Cardiac muscle cell (in vitro differentiated cells and primary cell): ENCODE results near the gene SLC1A2. TPM values are rescaled to one million over a fixed set of nuclear protein-coding genes. Genes with fewer than 3 reads are reported as not detected.

ENCODE experiments used
- DNase-seq, 2 donors: peaks; one replicate each; pipeline versions ENCODE4 v3.0.0 to v3.0.0-alpha.2; 2010 to 2017; ENCODE audit warnings: low read depth in 1 of 2, low spot score in 1 of 2
- H3K27ac ChIP-seq: fragments of 200-600 bp; sonication (generic); 2 replicates; pipeline ENCODE4 v1.5.1; 2016
- H3K27me3 ChIP-seq: fragments of 200-600 bp; sonication (generic); 2 replicates; pipeline ENCODE4 v1.6.0; 2016; ENCODE audit warnings: control low read depth
- H3K36me3 ChIP-seq: fragments of 200-600 bp; sonication (generic); 2 replicates; pipeline ENCODE4 v1.5.1; 2016; ENCODE audit warnings: control low read depth
- H3K4me1 ChIP-seq: fragments of 200-600 bp; sonication (generic); 2 replicates; pipeline ENCODE4 v1.8.1; 2017; ENCODE audit warnings: low read depth, mild to moderate bottlenecking, mixed run types
- H3K4me3 ChIP-seq: fragments of 200-600 bp; sonication (generic); 2 replicates; pipeline ENCODE4 v1.5.1; 2016; ENCODE audit warnings: mild to moderate bottlenecking
- H3K9me3 ChIP-seq: fragments of 200-600 bp; sonication (generic); 2 replicates; pipeline ENCODE4 v1.5.1; 2017; ENCODE audit warnings: low read depth, mild to moderate bottlenecking, control low read depth
- CTCF ChIP-seq: IDR thresholded peaks from 2 replicates; pipeline ENCODE4 v1.5.1; 2012; ENCODE audit warnings: low read depth, mild to moderate bottlenecking, low read length
- polyA plus RNA-seq: library from polyadenylated mRNA; unstranded; fragments of >200 nt; fragmentation: Nextera tagmentation; extraction: Ambion mirVana; gene quantifications from 2 replicates; pipeline ENCODE4 v1.2.1, GENCODE V29; 2016
- total RNA-seq: library from RNA; depleted of rRNA; stranded (reverse); fragments of >200 nt; gene quantifications from 2 replicates; pipeline ENCODE4 v1.2.3, GENCODE V29; 2016

The SLC1A2 gene
- total and polyA plus RNA-seq, 2 experiments from 2014 or later = 0.76 to 1.3 TPM

DNA sequence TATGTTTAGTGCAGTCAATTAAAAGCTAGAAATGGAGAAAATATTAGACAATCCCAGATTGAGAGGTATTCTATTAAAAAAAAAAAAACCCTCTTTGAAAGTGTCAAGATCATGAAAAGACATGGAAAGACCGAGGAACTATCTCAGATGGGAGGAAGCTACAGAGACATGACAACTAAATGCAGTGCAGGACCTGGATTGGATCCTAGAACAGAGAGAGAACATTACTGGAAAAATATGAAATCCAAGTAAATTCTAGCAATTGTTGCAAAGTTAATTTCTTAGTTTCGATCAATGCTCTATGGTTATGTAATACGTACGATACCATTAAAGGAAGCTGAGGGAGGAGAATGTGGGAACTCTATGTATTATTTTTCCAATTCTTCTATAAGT is 43.2 kb downstream of the SLC1A2 start:
- H3K36me3 ChIP-seq = no peaks in the 10 kb centered on the region
- no peak for DNase-seq
- no peaks in the 10 kb centered on the region for H3K9me3 ChIP-seq
- TF ChIP-seq CTCF = no peak
- H3K4me1 ChIP-seq = peaks cover 22% of the 10 kb centered on the region
- no peak overlapping the region for H3K27ac ChIP-seq
- no peaks in the 10 kb centered on the region for H3K27me3 ChIP-seq
- no peak overlapping the region for H3K4me3 ChIP-seq

GRCh38 chr11:35375332-35376117 is 43.8 kb downstream of the SLC1A2 start:
- no peaks in the 10 kb centered on the region for H3K27me3 ChIP-seq
- peaks cover 16% of the 10 kb centered on the region for H3K4me1 ChIP-seq
- DNase-seq = no peak
- no peak overlapping the region for H3K4me3 ChIP-seq
- no peak overlapping the region for H3K27ac ChIP-seq
- H3K9me3 ChIP-seq = no peaks in the 10 kb centered on the region
- H3K36me3 ChIP-seq = no peaks in the 10 kb centered on the region
- no peak for TF ChIP-seq CTCF

DNA sequence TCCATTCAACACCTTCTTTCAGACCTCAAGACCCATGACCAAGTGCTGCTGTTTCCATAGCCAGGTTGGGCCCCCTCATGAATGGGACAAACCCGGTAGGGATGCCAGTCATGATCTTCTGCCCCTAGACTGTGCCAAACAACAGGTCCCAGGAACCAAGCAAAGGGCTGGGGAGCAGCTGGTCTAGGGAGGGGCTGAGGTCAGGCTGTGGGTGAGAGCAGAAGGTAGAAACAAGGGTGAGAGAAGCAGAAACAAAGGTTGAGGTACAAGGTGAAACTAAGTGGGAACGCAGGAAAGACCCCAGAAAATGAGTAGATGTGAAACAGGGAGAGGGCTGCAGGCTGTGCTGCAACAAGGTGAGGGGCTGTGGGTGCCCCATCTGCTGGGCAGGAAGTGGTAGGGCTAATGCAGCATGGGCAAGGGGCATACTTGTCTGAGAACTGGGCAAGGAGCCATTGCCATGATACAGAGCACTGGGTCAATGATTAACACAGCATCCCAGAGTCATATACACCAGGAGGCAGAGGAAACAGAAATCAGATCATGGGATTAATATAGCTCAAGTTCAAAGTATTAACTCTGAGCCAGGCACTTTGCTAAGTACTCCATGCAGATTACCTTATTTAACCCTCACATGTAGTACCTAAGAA is 45.9 kb downstream of the SLC1A2 start:
- Histone ChIP-seq H3K36me3 (no peaks in the 10 kb centered on the region), H3K27ac (no peak overlapping the region), H3K4me3 (no peak overlapping the region), H3K4me1 (peaks cover 12% of the 10 kb centered on the region), H3K27me3 (no peaks in the 10 kb centered on the region), H3K9me3 (no peaks in the 10 kb centered on the region)
- DNase-seq = no peak
- no peak for TF ChIP-seq CTCF

- H3K27ac ChIP-seq = no peak overlapping the region
- no peaks in the 10 kb centered on the region for H3K27me3 ChIP-seq
- no peaks in the 10 kb centered on the region for H3K36me3 ChIP-seq
- peaks cover 8% of the 10 kb centered on the region for H3K4me1 ChIP-seq
- H3K9me3 ChIP-seq = no peaks in the 10 kb centered on the region
- DNase-seq = no peak
- no peak overlapping the region for H3K4me3 ChIP-seq
- no peak for TF ChIP-seq CTCF
Observed at GRCh38 chr11:35372565-35373283, 46.6 kb downstream of the SLC1A2 start.

DNA sequence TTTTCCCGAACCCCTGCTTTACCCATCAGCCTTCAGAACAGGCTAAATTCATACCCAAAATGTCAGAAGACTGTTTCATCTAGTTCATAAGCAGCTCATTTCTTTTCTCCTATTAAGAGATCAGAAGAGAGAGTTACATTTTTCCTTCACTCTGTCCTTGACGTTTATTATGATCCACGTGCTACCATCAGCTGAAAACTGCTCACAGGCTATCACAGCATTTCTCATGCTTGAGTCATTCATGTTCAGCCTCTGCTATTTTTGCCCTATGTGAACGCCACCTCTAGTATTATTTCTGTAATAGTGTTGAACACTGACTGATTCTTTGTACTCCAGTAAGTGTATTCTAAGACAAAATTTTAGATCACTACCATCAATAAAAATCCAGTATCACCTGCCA is 51.9 kb downstream of the SLC1A2 start:
- Histone ChIP-seq H3K27ac (no peak overlapping the region), H3K36me3 (no peaks in the 10 kb centered on the region)
- peak in 1 of 2 donors; percentile 77 for DNase-seq

More for the DNA sequence above, 51.9 kb downstream of the SLC1A2 start:
- H3K27me3 ChIP-seq = no peaks in the 10 kb centered on the region
- H3K9me3 ChIP-seq = no peaks in the 10 kb centered on the region
- no peak overlapping the region for H3K4me3 ChIP-seq
- no peak for TF ChIP-seq CTCF
- peaks cover 11% of the 10 kb centered on the region for H3K4me1 ChIP-seq
